ENCODE results near the gene CHN2. TPM values are rescaled to one million over a fixed set of nuclear protein-coding genes. Genes with fewer than 3 reads are reported as not detected.

Gene CHN2
- total RNA-seq, 1 experiment from 2014 or later = 2.1 TPM

- TF ChIP-seq POLR2A (IDR thresholded peaks at IDR 0.05; ENCODE audit: borderline replicate concordance, extremely low read depth, insufficient read depth, insufficient read length) = no peak
- no peak for TF ChIP-seq EZH2 (IDR thresholded peaks at IDR 0.05)
- TF ChIP-seq TCF7L2 (IDR thresholded peaks at IDR 0.05; ENCODE audit: borderline replicate concordance, extremely low read depth, insufficient read depth, insufficient read length) = no peak
- no peak for TF ChIP-seq ATF3 (IDR thresholded peaks at IDR 0.05)
- no peak for TF ChIP-seq REST (IDR thresholded peaks at IDR 0.05; ENCODE audit: low read depth)
- no peak for TF ChIP-seq FOSL1 (IDR thresholded peaks at IDR 0.05; ENCODE audit: low read depth)
- TF ChIP-seq EZH2phosphoT487 (IDR thresholded peaks at IDR 0.05; ENCODE audit: borderline replicate concordance) = no peak
- no peak for TF ChIP-seq ZBTB33 (IDR thresholded peaks at IDR 0.05; ENCODE audit: extremely low read depth, insufficient replicate concordance, low read length)
- Histone ChIP-seq H3K9me3 (ENCODE audit: control insufficient read depth in 1 of 2, insufficient read depth in 1 of 2, low read depth in 1 of 2, low read length in 2 of 2) (no peaks in the 10 kb centered on the region), H3K9me2 (ENCODE audit: insufficient read depth) (no peaks in the 10 kb centered on the region), H3K4me2 (ENCODE audit: low read length) (no peak overlapping the region), H3K4me3 (replicated peaks in 1 of 2; ENCODE audit: low read depth in 1 of 2, low read length in 2 of 2) (no peak overlapping the region), H3K9ac (ENCODE audit: low read length) (no peak overlapping the region), H3K79me2 (ENCODE audit: insufficient read depth, low read length) (no peaks in the 10 kb centered on the region), H3K36me3 (ENCODE audit: control insufficient read depth in 1 of 2, insufficient read depth in 2 of 2, low read length in 2 of 2) (no peaks in the 10 kb centered on the region), H2AFZ (ENCODE audit: low read depth, low read length, poor library complexity, severe bottlenecking) (no peak overlapping the region), H3K27me3 (ENCODE audit: insufficient read depth, low read length) (no peaks in the 10 kb centered on the region), H4K20me1 (ENCODE audit: insufficient read depth) (no peaks in the 10 kb centered on the region), H3K27ac (ENCODE audit: low read depth, low read length) (no peak overlapping the region), H3K4me1 (ENCODE audit: control insufficient read depth in 1 of 2, insufficient read depth in 2 of 2, low read length in 2 of 2) (no peaks in the 10 kb centered on the region)
- intact Hi-C loops (cut with micrococcal nuclease) = loop anchor here (5.0 kb wide), 1 partner anchor 165 kb away; no protein-coding TSS in a partner anchor
- DNase-seq (ENCODE audit: low read depth, low spot score) = no peak
- ATAC-seq = no peak
- ChIA-PET RAD21 (ENCODE audit: low non-redundant PET in 1 of 2, low total read pairs in 2 of 2, uncharacterized antibody in 2 of 2, unreplicated experiment in 2 of 2) (no interaction called here), POLR2A (no interaction called here), CTCF (no interaction called here)
- no TSS peak for BruUV-seq (replicated peaks)
Measured at GRCh38 chr7:29242265-29242664, 47.7 kb downstream of the CHN2 start.

All from HCT116 (cell line).